TTC549 (cell line): ENCODE measurements around the gene NSUN4.
"Not testable (repeated sequence)": the region's sequence is repeated elsewhere in the genome, so short reads cannot be mapped to it uniquely, and the experiment has no call there.

Experiments used
- FAIRE-seq: peaks from 2 replicates; lab custom pipeline; 2012; peaks lifted over from hg19 to GRCh38; lab: Jason Lieb, UNC

Gene NSUN4

GRCh38 chr1:46367701-46368100, 27.1 kb downstream of the NSUN4 start:
- not testable (repeated sequence) for FAIRE-seq

- FAIRE-seq = no peak
Measured at GRCh38 chr1:46368791-46369190, 28.2 kb downstream of the NSUN4 start.

GRCh38 chr1:46369542-46370213, 29.1 kb downstream of the NSUN4 start:
- no peak for FAIRE-seq

- no peak for FAIRE-seq
Measured at GRCh38 chr1:46370214-46370633, 29.6 kb downstream of the NSUN4 start.

GRCh38 chr1:46372431-46372830, 31.8 kb downstream of the NSUN4 start:
- FAIRE-seq = no peak

- no peak for FAIRE-seq
Measured at GRCh38 chr1:46379996-46380395, 39.4 kb downstream of the NSUN4 start.

GRCh38 chr1:46380508-46380907, 39.9 kb downstream of the NSUN4 start:
- no peak for FAIRE-seq

GRCh38 chr1:46393510-46393909, 52.9 kb downstream of the NSUN4 start:
- no peak for FAIRE-seq

GRCh38 chr1:46394108-46394871, 53.7 kb downstream of the NSUN4 start, which contains the start of gene FAAH:
FAAH (plus strand) TSS chr1:46394317; CDS start chr1:46394349, 32 bp downstream.
- no peak for FAIRE-seq

- no peak for FAIRE-seq
Measured at GRCh38 chr1:46394872-46395465, 54.4 kb downstream of the NSUN4 start.

- FAIRE-seq = no peak
Measured at GRCh38 chr1:46396441-46397398, 56.1 kb downstream of the NSUN4 start.

- FAIRE-seq = no peak
Measured at GRCh38 chr1:46399307-46399706, 58.7 kb downstream of the NSUN4 start.

- FAIRE-seq = no peak
Measured at GRCh38 chr1:46400421-46400820, 59.8 kb downstream of the NSUN4 start.

- no peak for FAIRE-seq
Measured at GRCh38 chr1:46401154-46401913, 60.7 kb downstream of the NSUN4 start.

- no peak for FAIRE-seq
Measured at GRCh38 chr1:46401964-46402626, 61.5 kb downstream of the NSUN4 start.

- no peak for FAIRE-seq
Measured at GRCh38 chr1:46403916-46404315, 63.3 kb downstream of the NSUN4 start.

GRCh38 chr1:46404482-46405196, 64.0 kb downstream of the NSUN4 start:
- no peak for FAIRE-seq

- no peak for FAIRE-seq
Measured at GRCh38 chr1:46405197-46405555, 64.6 kb downstream of the NSUN4 start.

- FAIRE-seq = no peak
Measured at GRCh38 chr1:46405724-46406123, 65.1 kb downstream of the NSUN4 start.
